WTC11 (cell line): Measurements from ENCODE around the gene KHDC1. TPM values are rescaled to one million over a fixed set of nuclear protein-coding genes. Genes with fewer than 3 reads are reported as not detected.

ENCODE experiments used
- ATAC-seq: fragments of 200-7000 bp; cut with Tn5 transposase; 2 replicates; pipeline ENCODE4 v1.10.0; 2021; ENCODE audit warnings: mild to moderate bottlenecking, moderate library complexity
- CTCF ChIA-PET: fragments of 300-600 bp; sonication (Branson Sonifier 250); formaldehyde crosslinking; loops from one replicate; lab custom pipeline; 2021; ENCODE audit warnings: antibody characterized with exemption; lab: Charles Lee
- POLR2A ChIA-PET: fragments of 350-600 bp; sonication (Branson Sonifier 250); formaldehyde crosslinking; loops from one replicate; lab custom pipeline; 2021; ENCODE audit warnings: antibody characterized with exemption; lab: Charles Lee
- DNase-seq: peaks from one replicate; pipeline ENCODE4 v3.0.0; 2021; ENCODE audit warnings: low spot score
- H3K27ac Mint-ChIP-seq: 2 replicates; pipeline ENCODE4 v1.8.0; 2021; ENCODE audit warnings: mixed read lengths
- H3K27me3 Mint-ChIP-seq: 2 replicates; pipeline ENCODE4 v1.8.0; 2021; ENCODE audit warnings: low read depth, mild to moderate bottlenecking, moderate library complexity, mixed read lengths
- H3K36me3 Mint-ChIP-seq: 2 replicates; pipeline ENCODE4 v1.8.0; 2021; ENCODE audit warnings: mixed read lengths
- H3K4me1 Mint-ChIP-seq: 2 replicates; pipeline ENCODE4 v1.8.0; 2022; ENCODE audit warnings: mixed read lengths
- H3K4me3 Mint-ChIP-seq: 2 replicates; pipeline ENCODE4 v1.8.0; 2021; ENCODE audit warnings: mild to moderate bottlenecking, moderate library complexity, mixed read lengths
- H3K9me3 Mint-ChIP-seq: 2 replicates; pipeline ENCODE4 v1.8.0; 2021; ENCODE audit warnings: mixed read lengths
- AR ChIP-seq: fragments of 250-450 bp; sonication (Bioruptor Pico); IDR thresholded peaks from 2 replicates; pipeline ENCODE4 v1.9.0; 2021; ENCODE audit warnings: mild to moderate bottlenecking
- E2F5 ChIP-seq: sonication (generic); formaldehyde crosslinking; IDR thresholded peaks from 2 replicates; pipeline ENCODE4 v1.8.1; 2022; ENCODE audit warnings: mild to moderate bottlenecking, moderate library complexity, missing genetic modification reagents
- ERG ChIP-seq: fragments of 250-450 bp; sonication (Bioruptor Pico); IDR thresholded peaks from 2 replicates; pipeline ENCODE4 v1.8.0; 2021; ENCODE audit warnings: mild to moderate bottlenecking
- FOXP4 ChIP-seq: sonication (generic); formaldehyde crosslinking; IDR thresholded peaks from 2 replicates; pipeline ENCODE4 v1.8.0; 2022; ENCODE audit warnings: mild to moderate bottlenecking, missing genetic modification reagents
- HMGXB4 ChIP-seq: sonication (generic); formaldehyde crosslinking; IDR thresholded peaks from 2 replicates; pipeline ENCODE4 v1.8.1; 2023; ENCODE audit warnings: mild to moderate bottlenecking, moderate library complexity, missing genetic modification reagents
- KAT7 ChIP-seq: sonication (generic); formaldehyde crosslinking; IDR thresholded peaks from 2 replicates; pipeline ENCODE4 v1.8.1; 2023; ENCODE audit warnings: missing genetic modification reagents, mild to moderate bottlenecking, borderline replicate concordance
- NFATC4 ChIP-seq: fragments of 250-450 bp; sonication (Bioruptor Pico); IDR thresholded peaks from 2 replicates; pipeline ENCODE4 v1.9.0; 2021; ENCODE audit warnings: mild to moderate bottlenecking
- NFE2L1 ChIP-seq: sonication (generic); formaldehyde crosslinking; IDR thresholded peaks from 2 replicates; pipeline ENCODE4 v1.8.1; 2023; ENCODE audit warnings: missing genetic modification reagents
- NFYB ChIP-seq: sonication (generic); formaldehyde crosslinking; conservative IDR thresholded peaks from 2 replicates; pipeline ENCODE4 v1.8.0; 2022; ENCODE audit warnings: low read depth, missing genetic modification reagents
- PREB ChIP-seq: sonication (generic); formaldehyde crosslinking; IDR thresholded peaks from 2 replicates; pipeline ENCODE4 v1.8.1; 2022; ENCODE audit warnings: mild to moderate bottlenecking, missing genetic modification reagents, moderate library complexity, borderline replicate concordance
- SOX15 ChIP-seq: fragments of 250-450 bp; sonication (Bioruptor Pico); IDR thresholded peaks from 2 replicates; pipeline ENCODE4 v1.9.0; 2021; ENCODE audit warnings: mild to moderate bottlenecking
- ZBTB21 ChIP-seq: sonication (generic); formaldehyde crosslinking; IDR thresholded peaks from 2 replicates; pipeline ENCODE4 v1.8.1; 2023; ENCODE audit warnings: mild to moderate bottlenecking, missing genetic modification reagents, borderline replicate concordance
- ZNF138 ChIP-seq: sonication (generic); formaldehyde crosslinking; conservative IDR thresholded peaks from 2 replicates; pipeline ENCODE4 v1.8.1; 2022; ENCODE audit warnings: mild to moderate bottlenecking, moderate library complexity, missing genetic modification reagents
- ZNF423 ChIP-seq: fragments of 250-450 bp; sonication (Bioruptor Pico); IDR thresholded peaks from 2 replicates; pipeline ENCODE4 v2.1.2; 2022; ENCODE audit warnings: mild to moderate bottlenecking, moderate library complexity
- ZNF425 ChIP-seq: fragments of 250-450 bp; sonication (Bioruptor Pico); conservative IDR thresholded peaks from 2 replicates; pipeline ENCODE4 v1.9.0; 2021; ENCODE audit warnings: mild to moderate bottlenecking
- ZNF512 ChIP-seq: sonication (generic); formaldehyde crosslinking; IDR thresholded peaks from 2 replicates; pipeline ENCODE4 v1.8.1; 2022; ENCODE audit warnings: missing genetic modification reagents, borderline replicate concordance
- total RNA-seq: library from RNA; stranded (reverse); gene quantifications from 3 replicates; pipeline ENCODE4 v1.2.3, GENCODE V29; 2021

Gene KHDC1
- total RNA-seq, 1 experiment from 2014 or later, result 8.9 TPM

GRCh38 chr6:73293331-73293730 lies 30.3 kb upstream of the KHDC1 start:
- H3K4me1 Mint-ChIP-seq, result no peaks in the 10 kb centered on the region
- no peak overlapping the region for H3K4me3 Mint-ChIP-seq
- no peak overlapping the region for H3K27ac Mint-ChIP-seq
- no peaks in the 10 kb centered on the region for H3K27me3 Mint-ChIP-seq
- no peak for ATAC-seq
- ChIA-PET POLR2A (no interaction called here), CTCF (interaction anchor here (0.9 kb wide), 1 partner anchor 16 kb away, joined by 3 read pairs; no protein-coding TSS in a partner anchor)
- H3K36me3 Mint-ChIP-seq, result peaks cover 19% of the 10 kb centered on the region
- DNase-seq, result no peak
- H3K9me3 Mint-ChIP-seq, result peaks cover 7% of the 10 kb centered on the region
- TF ChIP-seq ZNF425 (CRISPR knock-in tag) (no peak), FOXP4 (CRISPR knock-in tag) (no peak), E2F5 (CRISPR knock-in tag) (no peak), KAT7 (CRISPR knock-in tag) (no peak), HMGXB4 (no peak), NFATC4 (CRISPR knock-in tag) (no peak), NFE2L1 (no peak), AR (CRISPR knock-in tag) (no peak), ZNF512 (no peak), ERG (CRISPR knock-in tag) (no peak), ZNF423 (CRISPR knock-in tag) (no peak), NFYB (CRISPR knock-in tag) (no peak), ZNF138 (CRISPR knock-in tag) (no peak), PREB (no peak), ZBTB21 (CRISPR knock-in tag) (no peak), SOX15 (CRISPR knock-in tag) (no peak)
- TF ChIP-seq, all 79 proteins: peak for 0
